ENCODE data around the gene TYMP. TPM values are rescaled to one million over a fixed set of nuclear protein-coding genes. Genes with fewer than 3 reads are reported as not detected.

The TYMP gene
- total RNA-seq, 1 experiment from 2014 or later: 56.0 TPM

GRCh38 chr22:50519151-50519550 is 10.7 kb downstream of the TYMP start:
- ChIA-PET CTCF (no interaction called here), POLR2A (no interaction called here)
- H3K9me3 ChIP-seq (ENCODE audit: control insufficient read depth, insufficient read depth, low read depth, low read length): no peaks in the 10 kb centered on the region
- no peak for TF ChIP-seq TCF7L2 (IDR thresholded peaks at IDR 0.05; ENCODE audit: low read depth, low read length)
- intact Hi-C loops (cut with micrococcal nuclease; ENCODE audit: unreplicated experiment): no loop called here
- no TSS peak for BruUV-seq (replicated peaks)
- no peaks in the 10 kb centered on the region for H3K36me3 ChIP-seq (ENCODE audit: control insufficient read depth, insufficient read depth, low read length)
- no peak overlapping the region for H3K27ac ChIP-seq (ENCODE audit: low read length)
- H3K4me1 ChIP-seq (ENCODE audit: control insufficient read depth, insufficient read depth, low read length): no peaks in the 10 kb centered on the region
- DNase-seq (ENCODE audit: low read depth, low spot score) (no peak), ATAC-seq (no peak)
- H3K4me3 ChIP-seq (ENCODE audit: low read depth in 2 of 2, low read length in 2 of 2): no peak overlapping the region
- H3K27me3 ChIP-seq (ENCODE audit: control insufficient read depth, insufficient read depth, low read length): no peaks in the 10 kb centered on the region
- in situ Hi-C loops (cut with HindIII; ENCODE audit: low pct_unique_long_range_greater_than_20kb, low sequenced_read_pairs): no loop called here

GRCh38 chr22:50518606-50519005 is 11.2 kb downstream of the TYMP start:
- in situ Hi-C loops (cut with HindIII; ENCODE audit: low pct_unique_long_range_greater_than_20kb, low sequenced_read_pairs) (no loop called here), intact Hi-C loops (cut with micrococcal nuclease; ENCODE audit: unreplicated experiment) (no loop called here)
- Histone ChIP-seq H3K36me3 (ENCODE audit: control insufficient read depth, insufficient read depth, low read length) (no peaks in the 10 kb centered on the region), H3K9me3 (ENCODE audit: control insufficient read depth, insufficient read depth, low read depth, low read length) (no peaks in the 10 kb centered on the region), H3K27ac (ENCODE audit: low read length) (no peak overlapping the region), H3K4me1 (ENCODE audit: control insufficient read depth, insufficient read depth, low read length) (no peaks in the 10 kb centered on the region), H3K4me3 (ENCODE audit: low read depth in 2 of 2, low read length in 2 of 2) (no peak overlapping the region), H3K27me3 (ENCODE audit: control insufficient read depth, insufficient read depth, low read length) (no peaks in the 10 kb centered on the region)
- DNase-seq (ENCODE audit: low read depth, low spot score) (no peak), ATAC-seq (no peak)
- ChIA-PET POLR2A (no interaction called here), CTCF (no interaction called here)
- no TSS peak for BruUV-seq (replicated peaks)
- TF ChIP-seq TCF7L2 (IDR thresholded peaks at IDR 0.05; ENCODE audit: low read depth, low read length) (no peak), POLR2AphosphoS5 (IDR thresholded peaks at IDR 0.05; ENCODE audit: low read depth, low read length) (no peak), CTCF (IDR thresholded peaks at IDR 0.05) (no peak), SIN3A (IDR thresholded peaks at IDR 0.05; ENCODE audit: borderline replicate concordance, insufficient read depth, low read depth, low read length) (no peak), REST (IDR thresholded peaks at IDR 0.05; ENCODE audit: insufficient read depth in 1 of 2, low read depth in 2 of 2, low read length in 1 of 2) (no peak)

GRCh38 chr22:50517495-50518260 is 12.1 kb downstream of the TYMP start:
- Histone ChIP-seq H3K4me1 (ENCODE audit: control insufficient read depth, insufficient read depth, low read length) (no peaks in the 10 kb centered on the region), H3K36me3 (ENCODE audit: control insufficient read depth, insufficient read depth, low read length) (no peaks in the 10 kb centered on the region), H3K4me3 (ENCODE audit: low read depth in 2 of 2, low read length in 2 of 2) (no peak overlapping the region), H3K27me3 (ENCODE audit: control insufficient read depth, insufficient read depth, low read length) (no peaks in the 10 kb centered on the region), H3K27ac (ENCODE audit: low read length) (no peak overlapping the region), H3K9me3 (ENCODE audit: control insufficient read depth, insufficient read depth, low read depth, low read length) (no peaks in the 10 kb centered on the region)
- intact Hi-C loops (cut with micrococcal nuclease; ENCODE audit: unreplicated experiment): no loop called here
- ATAC-seq (no peak), DNase-seq (ENCODE audit: low read depth, low spot score) (no peak)
- ChIA-PET CTCF (no interaction called here), POLR2A (no interaction called here)
- no TSS peak for BruUV-seq (replicated peaks)
- in situ Hi-C loops (cut with HindIII; ENCODE audit: low pct_unique_long_range_greater_than_20kb, low sequenced_read_pairs): no loop called here
- TF ChIP-seq POLR2AphosphoS5 (IDR thresholded peaks at IDR 0.05; ENCODE audit: low read depth, low read length) (no peak), CTCF (IDR thresholded peaks at IDR 0.05) (no peak), REST (IDR thresholded peaks at IDR 0.05; ENCODE audit: insufficient read depth in 1 of 2, low read depth in 2 of 2, low read length in 1 of 2) (no peak), TCF7L2 (IDR thresholded peaks at IDR 0.05; ENCODE audit: low read depth, low read length) (no peak), SIN3A (IDR thresholded peaks at IDR 0.05; ENCODE audit: borderline replicate concordance, insufficient read depth, low read depth, low read length) (no peak)
